SH-SY5Y (cell line): ENCODE measurements around the gene SLC6A16.

Experiments used
- GATA2 ChIP-seq: IDR thresholded peaks from 2 replicates; pipeline ENCODE4 v1.6.1; 2011; ENCODE audit warnings: mild to moderate bottlenecking, low read depth, low read length
- GATA3 ChIP-seq: IDR thresholded peaks from 2 replicates; pipeline ENCODE4 v1.6.1; 2011; ENCODE audit warnings: low read depth, mild to moderate bottlenecking, low read length, moderate library complexity

- TF ChIP-seq GATA2 (no peak), GATA3 (no peak)
Measured at GRCh38 chr19:49357186-49357585, 32.2 kb upstream of the SLC6A16 start.
